HG03175 (cell line): ENCODE data around the gene KRT80.

Experiments used
- ATAC-seq: cut with Tn5 transposase; IDR thresholded peaks from one replicate; pipeline ENCODE4 v1.9.1; 2021; ENCODE audit warnings: mild to moderate bottlenecking, moderate library complexity; ENCODE audit not compliant: unreplicated experiment

KRT80 gene

DNA sequence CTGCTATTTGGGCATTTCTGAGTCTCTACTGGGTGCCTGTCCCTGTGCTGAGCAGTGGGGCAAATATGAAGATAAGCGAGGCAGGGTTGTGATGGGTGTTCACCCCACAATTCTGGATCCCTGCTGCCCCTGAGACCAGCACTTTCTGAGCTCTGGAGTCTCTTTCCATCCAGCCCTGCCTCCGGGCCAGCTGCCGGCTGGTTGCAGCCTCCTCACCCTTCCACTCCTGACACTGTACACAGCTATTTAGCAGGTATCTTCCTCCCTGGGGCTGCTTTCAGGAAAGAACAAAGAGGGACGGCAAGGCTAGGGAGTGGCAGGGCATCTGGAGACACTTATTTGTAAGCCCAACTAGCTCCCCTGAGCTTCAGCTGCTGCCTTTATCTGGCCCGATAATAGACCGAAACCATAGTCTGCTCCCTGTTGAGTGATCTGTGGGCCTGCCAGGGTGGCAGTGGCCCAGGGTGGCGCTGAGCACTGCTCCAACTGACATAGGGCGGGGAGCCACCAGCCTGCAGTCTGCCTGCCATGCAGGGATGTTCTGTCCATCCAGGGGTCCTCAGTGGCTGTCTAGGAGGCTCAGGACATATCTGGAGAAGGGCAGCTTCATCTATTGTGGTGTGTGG lies 7.6 kb upstream of the KRT80 start:
- no peak for ATAC-seq

DNA sequence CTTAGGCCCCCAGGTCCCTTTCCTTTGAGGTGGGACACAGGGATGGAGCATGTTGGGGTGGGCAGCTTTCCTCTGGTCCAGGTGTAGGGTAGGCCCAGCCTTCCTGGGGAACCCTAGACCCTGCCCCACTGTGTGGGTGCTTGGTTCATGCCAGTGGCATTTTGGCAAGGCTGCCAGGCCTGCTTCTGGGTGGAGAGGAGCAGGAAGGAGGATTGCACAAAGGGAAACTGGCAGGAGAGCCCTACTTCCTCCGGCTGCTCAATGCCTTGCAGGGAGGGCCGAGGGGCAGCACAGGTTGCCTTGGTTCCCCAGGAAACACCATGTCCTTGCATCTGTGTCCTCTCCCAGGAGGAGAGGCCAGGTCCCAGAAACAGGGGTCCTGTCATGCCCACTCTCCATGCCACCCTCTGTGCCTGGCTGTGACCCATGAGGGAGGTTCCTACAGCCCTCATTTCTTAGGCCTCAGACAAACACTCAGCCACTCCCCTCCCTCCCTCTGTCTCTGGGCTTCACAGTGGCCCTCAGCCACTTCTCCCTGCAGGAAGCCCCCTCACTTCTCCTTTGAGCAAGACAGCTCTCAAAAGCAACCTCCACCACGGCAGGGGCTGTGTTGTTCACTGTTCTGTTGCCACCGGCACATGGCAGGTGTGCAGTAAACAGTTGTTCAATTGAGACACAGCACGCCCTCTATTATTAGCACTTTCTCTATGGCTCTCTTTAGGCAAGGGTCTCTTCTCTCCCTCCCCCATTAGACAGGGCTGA lies 6.8 kb upstream of the KRT80 start:
- ATAC-seq: no peak

DNA sequence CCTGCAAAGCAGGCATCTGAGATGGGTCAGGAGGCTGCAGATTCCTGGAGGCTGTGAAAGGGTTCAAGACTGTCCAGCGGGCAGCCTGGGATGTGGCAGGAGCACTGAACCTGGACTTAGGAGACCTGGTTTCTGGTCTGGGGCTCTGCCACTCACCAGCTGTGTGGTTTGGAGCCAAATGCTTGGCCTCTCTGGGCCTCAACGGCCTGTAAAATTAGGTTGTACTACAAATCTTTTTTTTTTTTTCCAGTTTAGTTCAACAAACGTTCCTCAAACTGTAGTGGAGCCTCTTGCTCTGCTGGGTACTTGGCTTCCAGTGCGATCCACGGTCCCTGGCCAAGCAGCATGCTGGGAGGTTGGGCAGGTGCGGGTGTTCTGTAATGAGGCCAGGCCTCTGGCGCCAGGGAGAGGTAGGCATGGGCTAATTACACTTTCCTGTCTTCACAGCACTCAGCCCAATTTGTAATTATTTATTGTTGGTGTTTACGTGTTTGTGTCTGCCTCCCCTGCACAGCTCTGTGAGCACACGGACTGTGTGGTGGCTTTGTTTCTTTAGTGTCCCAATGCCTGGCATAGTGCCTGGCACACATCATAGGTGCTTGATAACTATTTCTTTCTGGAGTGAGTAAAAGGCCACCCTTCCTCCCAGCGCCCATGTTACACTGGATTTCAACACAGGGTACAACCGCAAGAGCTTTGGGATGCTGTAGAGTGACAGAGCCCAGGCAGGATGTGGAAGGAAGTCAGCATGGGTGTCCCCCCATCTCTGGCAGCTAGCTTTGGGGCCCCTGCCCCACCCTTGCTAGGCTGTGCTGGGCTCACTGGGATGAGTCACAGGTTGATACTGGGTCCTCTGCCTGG lies 5.8 kb upstream of the KRT80 start:
- no peak for ATAC-seq

GRCh38 chr12:52195065-52195730 lies 3.4 kb upstream of the KRT80 start:
- no peak for ATAC-seq

DNA sequence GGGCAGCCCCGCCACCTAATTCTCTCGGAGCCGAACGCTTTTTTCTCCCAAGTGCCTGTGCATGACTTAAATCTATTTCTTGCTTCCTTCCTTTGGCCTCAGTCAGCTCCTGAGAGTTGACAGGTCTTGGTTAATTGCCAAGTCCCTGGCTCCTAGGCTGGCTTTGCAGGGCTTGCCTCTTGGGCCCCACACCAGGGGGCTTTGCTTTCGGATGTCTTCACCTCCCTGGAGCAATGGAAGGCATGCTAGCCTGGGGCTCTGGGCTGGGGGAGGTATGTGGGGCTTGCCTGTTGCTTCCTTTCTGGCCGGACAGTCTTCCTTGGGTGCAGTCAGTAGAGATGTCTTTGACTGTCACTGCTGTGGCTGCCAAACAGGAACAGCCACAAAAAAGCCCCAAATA lies 2.2 kb upstream of the KRT80 start:
- ATAC-seq: no peak

- no peak for ATAC-seq
Measured at GRCh38 chr12:52193532-52193931, 1.7 kb upstream of the KRT80 start.

GRCh38 chr12:52190860-52191729 lies 719 bp downstream of the KRT80 start:
- no peak for ATAC-seq

GRCh38 chr12:52189376-52190174 lies 2.2 kb downstream of the KRT80 start:
- ATAC-seq: no peak

DNA sequence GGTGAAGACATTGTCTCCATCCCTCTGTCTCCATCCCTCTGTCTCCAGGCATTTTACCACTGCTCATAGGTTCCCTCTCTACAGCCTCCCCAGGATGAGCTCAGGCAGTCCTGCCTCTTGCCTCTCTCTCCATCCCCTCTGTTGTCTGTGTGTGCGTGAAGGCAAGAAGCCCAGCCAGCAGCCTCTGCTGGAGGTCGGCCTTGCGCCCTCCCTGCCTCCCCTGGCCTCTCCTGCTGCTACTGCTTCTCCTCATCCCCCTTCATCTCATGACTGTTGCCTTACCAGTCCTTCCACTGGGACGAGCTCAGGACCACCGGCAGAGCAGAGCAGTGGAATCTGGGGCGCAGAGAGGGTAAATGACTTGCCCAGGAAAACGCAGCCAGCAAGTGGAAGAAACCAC lies 3.2 kb downstream of the KRT80 start:
- ATAC-seq: no peak

DNA sequence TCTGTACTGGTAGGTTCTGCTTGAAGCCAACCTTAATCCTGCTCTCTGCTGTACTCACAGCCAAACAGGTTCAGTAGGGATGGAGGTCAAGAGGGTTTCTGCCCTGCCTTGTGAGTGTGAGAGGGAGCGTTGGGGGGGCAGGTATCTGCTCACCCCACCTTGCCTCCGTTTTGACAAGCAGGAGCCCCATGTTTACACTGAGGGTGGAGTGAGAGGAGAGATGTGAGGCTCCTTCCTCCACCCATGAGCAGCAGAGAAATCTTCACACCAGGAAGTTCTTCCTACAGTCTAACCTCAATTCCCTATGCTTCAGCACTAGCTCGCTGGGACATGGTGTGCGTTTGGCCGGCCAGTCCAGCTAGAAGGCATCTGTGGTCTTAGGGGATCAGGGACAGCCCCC lies 4.2 kb downstream of the KRT80 start:
- ATAC-seq: no peak

GRCh38 chr12:52187206-52187605 lies 4.6 kb downstream of the KRT80 start:
- ATAC-seq: no peak

- ATAC-seq: no peak
Measured at GRCh38 chr12:52186118-52186840, 5.5 kb downstream of the KRT80 start.

DNA sequence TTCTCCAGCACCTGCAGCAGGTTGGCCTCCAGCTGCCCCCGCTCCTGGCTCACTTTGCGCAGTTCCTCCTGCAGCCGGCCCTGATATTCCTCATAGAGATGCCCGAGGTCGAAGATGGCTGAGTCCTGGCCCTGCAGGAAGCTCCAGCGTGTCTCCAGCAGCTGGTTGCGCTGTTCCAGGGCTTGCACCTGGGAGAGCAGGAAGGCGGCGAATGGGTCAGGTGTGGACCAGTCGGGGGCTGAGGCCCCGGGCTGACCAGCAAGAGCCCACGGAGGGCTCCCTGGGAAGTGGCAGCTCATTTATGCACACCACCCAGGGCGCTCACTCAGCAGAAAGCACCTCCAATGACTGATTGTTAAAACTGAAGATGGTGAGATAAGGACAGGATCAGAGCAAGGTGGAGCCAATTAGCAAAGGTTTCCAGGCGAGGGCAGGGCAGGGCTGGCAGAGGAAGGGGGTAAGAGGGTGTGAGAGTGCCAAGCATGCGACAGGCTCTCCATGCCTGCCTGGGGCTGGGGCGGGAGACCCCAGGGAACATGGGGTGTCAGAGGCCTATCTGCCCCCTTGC lies 6.3 kb downstream of the KRT80 start:
- no peak for ATAC-seq

DNA sequence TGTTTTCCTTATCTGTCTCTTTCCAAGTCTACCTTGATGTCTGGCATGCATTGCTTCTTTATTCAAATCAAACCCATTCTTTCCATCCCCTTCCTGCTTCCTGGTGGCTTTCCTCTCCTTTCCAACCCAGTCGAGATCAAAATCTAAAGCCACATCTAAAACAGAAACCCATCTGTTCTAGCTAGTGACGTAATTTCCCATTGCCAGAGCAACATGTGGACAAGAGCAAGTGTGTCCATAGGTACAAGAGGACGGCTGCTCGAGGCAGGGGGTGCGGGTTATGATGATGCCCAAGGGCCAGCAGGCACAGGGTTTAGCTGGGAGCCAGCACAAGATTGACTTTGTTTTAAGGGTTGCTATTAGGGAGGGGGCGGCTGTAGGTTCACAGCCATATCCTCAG lies 7.0 kb downstream of the KRT80 start:
- no peak for ATAC-seq

DNA sequence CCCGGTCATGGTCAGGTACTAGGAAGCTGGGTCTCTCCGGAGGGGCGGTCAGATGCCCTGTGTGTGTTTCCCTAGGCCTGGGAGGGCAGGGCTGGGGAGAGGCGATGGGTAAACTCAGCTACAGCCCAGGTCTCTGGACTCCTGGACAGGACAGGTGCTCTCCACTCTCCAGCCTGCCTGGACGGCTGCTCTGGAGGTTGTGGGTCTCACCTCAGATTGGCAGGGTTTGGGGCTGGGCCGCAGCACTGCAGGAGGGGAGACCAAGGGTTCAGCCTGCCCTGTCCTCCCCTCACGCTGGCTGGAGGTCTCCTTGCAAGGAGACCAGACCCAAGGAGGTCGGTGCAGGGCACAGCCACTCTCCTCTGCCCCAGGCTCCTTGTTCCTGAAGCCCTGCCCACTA lies 7.8 kb downstream of the KRT80 start:
- ATAC-seq: no peak

DNA sequence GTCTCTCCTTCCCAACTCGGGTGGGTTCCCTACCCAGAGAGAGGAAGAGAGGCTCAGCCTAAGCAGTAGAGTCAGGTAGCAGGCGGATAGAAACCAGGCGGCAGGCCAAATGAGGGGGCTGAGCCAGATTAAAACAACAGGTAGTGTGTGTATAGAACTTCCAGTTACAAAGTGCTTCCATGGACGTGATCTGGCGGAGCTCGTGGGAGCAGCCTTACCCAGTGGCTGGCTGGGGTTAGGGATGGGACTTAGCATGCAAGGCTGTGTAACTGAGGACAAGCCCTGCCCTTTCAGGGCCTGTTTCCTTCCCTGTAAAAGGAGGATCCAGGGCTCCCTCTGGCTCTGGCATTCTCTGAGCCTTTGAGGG lies 8.3 kb downstream of the KRT80 start:
- ATAC-seq: no peak

DNA sequence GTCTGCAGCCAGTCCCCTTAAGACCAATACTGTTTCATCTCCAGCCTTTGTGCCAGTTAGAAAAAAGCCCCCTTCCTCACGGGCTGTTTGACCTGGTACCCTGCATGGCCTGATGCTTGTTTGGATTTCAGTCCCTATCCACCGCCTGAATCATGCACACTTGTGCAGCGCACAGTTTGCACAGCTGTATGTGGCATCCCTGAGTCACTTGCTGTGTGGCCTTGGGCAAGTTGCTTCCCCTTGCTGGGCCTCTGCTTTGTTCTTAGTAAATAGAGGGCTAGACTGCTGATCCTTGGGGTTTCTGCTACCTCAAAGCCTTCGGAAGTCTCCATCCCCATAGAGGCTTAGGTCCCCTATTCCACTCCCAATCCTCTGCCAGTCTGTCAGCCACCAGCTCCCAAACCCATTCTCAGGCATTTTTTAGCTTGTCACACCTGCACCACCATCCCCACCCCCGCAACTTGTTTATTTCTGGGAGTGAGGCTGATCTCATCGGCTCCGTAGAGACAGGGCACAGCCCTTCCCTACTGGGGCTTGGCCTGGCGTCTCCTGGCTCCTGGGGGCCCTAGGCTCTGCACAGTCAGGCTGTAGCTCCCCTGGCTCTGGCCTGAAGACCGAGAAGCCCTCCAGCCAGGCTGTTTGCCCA lies 8.8 kb downstream of the KRT80 start:
- no peak for ATAC-seq

GRCh38 chr12:52182384-52182783 lies 9.4 kb downstream of the KRT80 start:
- ATAC-seq: no peak
